Astrocyte of the spinal cord (primary cell): ENCODE results near the gene RGS3.

ENCODE experiments used
- DNase-seq: peaks from one replicate; pipeline ENCODE4 v3.0.0; 2011; ENCODE audit warnings: low read depth, low spot score
- H3K4me3 ChIP-seq: 2 replicates; pipeline ENCODE4 v1.5.1; 2011; ENCODE audit warnings: low read depth, mild to moderate bottlenecking, low read length, moderate library complexity
- CTCF ChIP-seq: IDR thresholded peaks from 2 replicates; pipeline ENCODE4 v1.5.1; 2012; ENCODE audit warnings: low read depth, mild to moderate bottlenecking, low read length, inconsistent platforms
- in situ Hi-C: cut with HindIII; loops from 2 replicates; pipeline ENCODE4 v1.10.0; 2017; ENCODE audit warnings: low sequenced_read_pairs

Gene RGS3

GRCh38 chr9:113603773-113604172, 140.2 kb downstream of the RGS3 start:
- no peak for TF ChIP-seq CTCF
- no peak overlapping the region for H3K4me3 ChIP-seq
- no peak for DNase-seq
- in situ Hi-C loops: no loop called here

GRCh38 chr9:113604393-113604792, 140.9 kb downstream of the RGS3 start:
- no peak for TF ChIP-seq CTCF
- in situ Hi-C loops: no loop called here
- no peak overlapping the region for H3K4me3 ChIP-seq
- no peak for DNase-seq

GRCh38 chr9:113606510-113606909, 143.0 kb downstream of the RGS3 start:
- H3K4me3 ChIP-seq: no peak overlapping the region
- no peak for DNase-seq
- TF ChIP-seq CTCF: no peak
- in situ Hi-C loops: no loop called here

- no peak overlapping the region for H3K4me3 ChIP-seq
- in situ Hi-C loops: no loop called here
- DNase-seq: no peak
- no peak for TF ChIP-seq CTCF
Observed at GRCh38 chr9:113608082-113608685, 144.7 kb downstream of the RGS3 start.

- no peak for DNase-seq
- no peak for TF ChIP-seq CTCF
- no peak overlapping the region for H3K4me3 ChIP-seq
- in situ Hi-C loops: no loop called here
Observed at GRCh38 chr9:113609562-113610318, 146.2 kb downstream of the RGS3 start.

- TF ChIP-seq CTCF: no peak
- no peak for DNase-seq
Observed at GRCh38 chr9:113611461-113612215, 148.1 kb downstream of the RGS3 start.

More at GRCh38 chr9:113611461-113612215, 148.1 kb downstream of the RGS3 start:
- H3K4me3 ChIP-seq: no peak overlapping the region
- in situ Hi-C loops: no loop called here
